Aorta (tissue), 5 donors: ENCODE data around the gene AUP1. TPM values are rescaled to one million over a fixed set of nuclear protein-coding genes. Genes with fewer than 3 reads are reported as not detected.

Source experiments
- ATAC-seq: fragments of 200-7000 bp; cut with Tn5 transposase; one replicate; pipeline ENCODE4 v1.9.1; 2022; ENCODE audit warnings: moderate library complexity; ENCODE audit not compliant: low FRiP score
- DNase-seq, 2 donors: peaks; one replicate each; pipeline ENCODE4 v3.0.0-alpha.2; 2020
- H3K27ac ChIP-seq, 2 donors: one replicate each; pipeline ENCODE4 v1.5.1; 2013; ENCODE audit warnings: low read length in 2 of 2, mild to moderate bottlenecking in 2 of 2, moderate library complexity in 2 of 2, control low read depth in 1 of 2, inconsistent platforms in 1 of 2, low read depth in 1 of 2
- H3K27me3 ChIP-seq, 2 donors: one replicate each; pipeline ENCODE4 v1.6.1; 2013; ENCODE audit warnings: control low read depth in 1 of 2, low read length in 1 of 2, mild to moderate bottlenecking in 1 of 2, moderate library complexity in 1 of 2; ENCODE audit not compliant: insufficient read depth in 2 of 2, control insufficient read depth in 1 of 2
- H3K36me3 ChIP-seq, 2 donors: one replicate each; pipeline ENCODE4 v1.6.1; 2013; ENCODE audit warnings: control low read depth in 1 of 2, low read length in 1 of 2, mild to moderate bottlenecking in 1 of 2; ENCODE audit not compliant: insufficient read depth in 2 of 2, control insufficient read depth in 1 of 2
- H3K4me1 ChIP-seq, 2 donors: one replicate each; pipeline ENCODE4 v1.6.1; 2013; ENCODE audit warnings: low read length in 2 of 2, control low read depth in 1 of 2, mild to moderate bottlenecking in 1 of 2, moderate library complexity in 1 of 2; ENCODE audit not compliant: insufficient read depth in 2 of 2, control insufficient read depth in 1 of 2
- H3K4me3 ChIP-seq, 2 donors: one replicate each; pipeline ENCODE4 v1.5.1; 2013; ENCODE audit warnings: low read length in 2 of 2, control low read depth in 1 of 2, mild to moderate bottlenecking in 1 of 2
- H3K9me3 ChIP-seq: one replicate; pipeline ENCODE4 v1.6.1; 2013; ENCODE audit warnings: mild to moderate bottlenecking, low read length; ENCODE audit not compliant: control insufficient read depth
- WGBS, 2 donors: extraction: QIAGEN DNeasy Blood & Tissue Kit; methylation state at CpG; one replicate each; pipeline ENCODE4 v1.1.7; 2013; 5-methylcytosine and 5-hydroxymethylcytosine counted together
- intact Hi-C, 2 donors: fragments of 100-400 bp; cut with DNase I; formaldehyde crosslinking; loops; one replicate each; pipeline versions ENCODE4 v1.14.2 to v1.15.0; 2022
- polyA plus RNA-seq, 2 donors: library from polyadenylated mRNA; stranded (reverse); fragments of 200-250 nt; gene quantifications; one replicate each; pipeline ENCODE4 v1.2.3, GENCODE V29; 2013
- total RNA-seq, 2 donors: library from RNA; stranded (reverse); fragmentation: NEBNext Ultra II Directional; extraction: Animal tissue kit (Norgen Biotek cat#: 25700); gene quantifications; one replicate each; pipeline ENCODE4 v1.2.1, GENCODE V29; 2021
- donor health status: healthy with polysubstance abuse.
- donor health status: Bipolar disorder and iron deficiency.
- donor health status: DM: no; HTN: no; CAD: no.
- donor health status: DM: no; HTN: no; CAD: no.
- donor health status: DM: yes; HTN: yes; CAD: no.

The AUP1 gene
- total and polyA plus RNA-seq, 4 donors, result 49.5 to 279 (median 79.2) TPM

GRCh38 chr2:74505448-74506246 is 23.9 kb downstream of the AUP1 start:
- 96% methylated on average over 14 of the region's 14 CpGs for WGBS, 2 donors
- Histone ChIP-seq H3K9me3 (no peaks in the 10 kb centered on the region), H3K36me3 (peaks cover 0 to 1% of the 10 kb centered on the region in 2 donors), H3K27ac (no peak overlapping the region), H3K4me1 (no peaks in the 10 kb centered on the region), H3K27me3 (no peaks in the 10 kb centered on the region), H3K4me3 (no peak overlapping the region)
- DNase-seq (no peak), ATAC-seq (no peak)
- intact Hi-C loops, result loop anchor here in 1 of 2 donors (2.0 kb wide), 1 partner anchor 23 kb away; the partner anchor contains the start of genes AUP1 and HTRA2

- intact Hi-C loops, result no loop called here
- peaks cover 0 to 1% of the 10 kb centered on the region in 2 donors for H3K36me3 ChIP-seq
- H3K27ac ChIP-seq, result no peak overlapping the region
- no peaks in the 10 kb centered on the region for H3K9me3 ChIP-seq
- H3K4me1 ChIP-seq, result no peaks in the 10 kb centered on the region
- DNase-seq (no peak), ATAC-seq (no peak)
- H3K4me3 ChIP-seq, result no peak overlapping the region
- no peaks in the 10 kb centered on the region for H3K27me3 ChIP-seq
- 93 to 96% methylated on average over 3 of the region's 3 CpGs for WGBS, 2 donors
These were observed 24.9 kb downstream of the AUP1 start for GRCh38 chr2:74504591-74504990.

DNA sequence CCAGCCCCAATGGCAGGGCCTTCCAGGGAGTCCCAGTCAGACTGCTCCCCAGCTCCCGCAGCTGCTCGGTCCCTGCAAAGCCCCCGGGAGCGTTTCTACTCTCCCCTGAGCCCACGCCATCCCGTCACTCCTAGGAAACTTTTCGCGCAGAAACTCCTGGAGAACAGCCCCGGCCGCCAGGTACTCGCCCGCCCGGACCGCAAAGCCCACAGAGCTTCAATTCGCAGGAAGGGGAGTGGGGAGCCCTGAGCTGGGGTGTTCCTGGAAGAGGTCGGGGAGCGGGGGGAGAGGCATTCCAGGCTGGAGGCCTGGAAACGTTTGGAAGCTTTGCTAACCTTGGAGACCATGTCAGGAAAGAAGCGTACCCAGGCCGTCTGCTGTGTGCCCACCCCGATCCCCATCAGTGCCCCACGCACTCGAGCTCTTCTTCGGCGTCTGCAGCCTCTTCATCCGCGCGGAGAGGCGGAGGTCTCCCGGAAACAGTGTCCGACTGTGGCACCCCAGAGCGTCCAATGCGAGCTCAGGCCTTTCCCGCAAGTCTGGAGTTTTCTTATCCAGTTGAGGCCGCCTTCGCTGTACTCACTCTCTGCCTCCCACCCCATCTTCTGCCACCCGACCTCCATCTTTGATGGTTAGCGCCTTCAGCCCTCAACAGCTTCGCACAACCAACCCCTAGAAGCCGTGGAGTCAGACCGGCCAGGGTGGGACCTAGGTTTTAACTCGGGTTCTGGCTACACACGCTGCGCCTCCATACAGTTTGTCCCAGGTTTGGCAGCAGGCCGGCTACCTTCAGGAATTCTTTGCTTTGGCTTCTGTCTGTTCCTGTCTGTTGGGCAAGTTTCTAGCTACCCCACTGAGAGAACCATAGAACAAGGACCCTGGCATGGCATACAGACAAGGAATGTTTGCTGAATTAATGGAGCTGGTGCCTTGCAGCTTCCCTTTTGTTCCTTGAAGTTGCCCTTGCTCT is 25.7 kb downstream of the AUP1 start:
- Histone ChIP-seq H3K27me3 (no peaks in the 10 kb centered on the region), H3K9me3 (no peaks in the 10 kb centered on the region), H3K4me1 (no peaks in the 10 kb centered on the region), H3K36me3 (peaks cover 0 to 1% of the 10 kb centered on the region in 2 donors), H3K4me3 (no peak overlapping the region), H3K27ac (no peak overlapping the region)
- DNase-seq, result no peak
- 72% methylated on average over 45 of the region's 45 CpGs for WGBS, 2 donors
- ATAC-seq, result no peak
- intact Hi-C loops, result no loop called here

DNA sequence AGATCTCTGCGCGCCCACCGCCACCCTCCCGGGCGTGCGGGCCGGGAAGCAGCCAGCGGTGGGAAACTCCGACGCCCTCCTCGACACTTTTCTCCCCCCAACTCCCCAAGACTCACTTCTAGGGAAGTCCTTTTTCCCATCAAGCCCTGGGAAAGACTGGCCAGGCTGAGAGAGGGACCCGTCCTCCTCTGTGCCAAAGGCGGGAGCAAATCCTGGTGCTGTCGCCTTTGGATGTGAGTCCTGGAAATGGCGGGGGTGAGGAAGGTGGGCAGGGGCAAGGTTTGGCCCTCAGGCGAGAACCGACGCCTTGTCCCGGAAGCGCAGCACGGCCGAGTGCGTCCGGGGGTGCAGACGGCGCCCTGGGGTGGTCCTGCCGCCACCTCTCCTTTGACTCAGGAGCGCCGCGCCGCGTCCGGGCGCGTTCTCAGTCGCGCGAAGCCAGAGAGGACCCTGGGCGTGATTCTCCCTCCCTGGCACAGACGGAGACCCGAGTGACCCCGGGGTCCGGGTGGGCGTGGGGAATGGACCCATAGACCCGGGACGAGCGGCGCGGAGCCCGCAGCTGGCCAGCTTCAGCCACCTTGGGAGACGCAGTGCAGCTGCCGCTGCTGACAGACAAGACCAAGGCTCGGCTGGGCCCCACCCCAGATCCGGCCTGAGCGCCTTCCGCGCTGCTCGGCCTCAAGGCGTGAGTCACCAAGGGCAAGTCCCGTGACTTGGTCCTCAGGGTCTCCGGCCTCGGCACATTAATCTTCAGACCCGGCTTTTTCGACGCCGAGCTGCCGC is 26.6 kb downstream of the AUP1 start:
- intact Hi-C loops, result no loop called here
- peak; percentile 91 to 93 for DNase-seq
- whole genome bisulfite sequencing, 2 donors, result 5 to 6% methylated on average over 63 to 67 of the region's 67 CpGs
- no peaks in the 10 kb centered on the region for H3K9me3 ChIP-seq
- H3K27me3 ChIP-seq, result no peaks in the 10 kb centered on the region
- no peaks in the 10 kb centered on the region for H3K4me1 ChIP-seq
- H3K4me3 ChIP-seq, result peak overlapping the region in 1 of 2 donors; percentile 27
- peak; percentile 67 for ATAC-seq
- H3K36me3 ChIP-seq, result peaks cover 0 to 1% of the 10 kb centered on the region in 2 donors
- H3K27ac ChIP-seq, result no peak overlapping the region

DNA sequence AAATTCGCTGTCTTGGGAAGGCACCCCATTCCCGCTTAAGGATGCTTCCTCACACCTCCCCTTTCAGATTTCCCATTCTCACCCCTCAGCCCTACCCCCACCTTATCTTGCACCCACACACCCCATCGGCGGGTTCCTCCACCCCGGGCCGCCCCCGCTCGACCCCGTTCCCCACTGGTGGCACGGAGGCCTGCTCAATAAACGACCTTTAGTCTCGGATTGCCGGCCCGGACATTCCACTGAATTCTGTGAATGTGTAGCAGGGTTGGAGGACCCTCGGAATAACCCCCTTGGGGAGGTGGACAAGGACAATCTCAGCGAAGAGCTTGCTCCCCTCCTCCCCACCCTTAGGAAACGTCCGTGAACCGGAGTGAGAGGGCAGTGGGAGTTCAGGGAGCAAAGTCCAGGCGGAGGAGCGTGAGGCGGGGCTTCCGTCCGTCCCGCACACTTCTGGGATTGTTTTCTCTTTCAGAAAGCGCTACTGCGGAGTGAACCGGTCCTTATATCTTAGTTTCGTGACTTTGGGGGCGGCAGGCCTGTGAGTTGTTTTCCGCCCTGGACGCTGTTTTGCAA is 27.3 kb downstream of the AUP1 start:
- H3K4me1 ChIP-seq, result no peaks in the 10 kb centered on the region
- WGBS, 2 donors, result 43 to 47% methylated on average over 32 of the region's 32 CpGs
- peaks cover 0 to 1% of the 10 kb centered on the region in 2 donors for H3K36me3 ChIP-seq
- DNase-seq (no peak), ATAC-seq (no peak)
- H3K9me3 ChIP-seq, result no peaks in the 10 kb centered on the region
- no peak overlapping the region for H3K4me3 ChIP-seq
- H3K27me3 ChIP-seq, result no peaks in the 10 kb centered on the region
- intact Hi-C loops, result no loop called here
- H3K27ac ChIP-seq, result no peak overlapping the region

DNA sequence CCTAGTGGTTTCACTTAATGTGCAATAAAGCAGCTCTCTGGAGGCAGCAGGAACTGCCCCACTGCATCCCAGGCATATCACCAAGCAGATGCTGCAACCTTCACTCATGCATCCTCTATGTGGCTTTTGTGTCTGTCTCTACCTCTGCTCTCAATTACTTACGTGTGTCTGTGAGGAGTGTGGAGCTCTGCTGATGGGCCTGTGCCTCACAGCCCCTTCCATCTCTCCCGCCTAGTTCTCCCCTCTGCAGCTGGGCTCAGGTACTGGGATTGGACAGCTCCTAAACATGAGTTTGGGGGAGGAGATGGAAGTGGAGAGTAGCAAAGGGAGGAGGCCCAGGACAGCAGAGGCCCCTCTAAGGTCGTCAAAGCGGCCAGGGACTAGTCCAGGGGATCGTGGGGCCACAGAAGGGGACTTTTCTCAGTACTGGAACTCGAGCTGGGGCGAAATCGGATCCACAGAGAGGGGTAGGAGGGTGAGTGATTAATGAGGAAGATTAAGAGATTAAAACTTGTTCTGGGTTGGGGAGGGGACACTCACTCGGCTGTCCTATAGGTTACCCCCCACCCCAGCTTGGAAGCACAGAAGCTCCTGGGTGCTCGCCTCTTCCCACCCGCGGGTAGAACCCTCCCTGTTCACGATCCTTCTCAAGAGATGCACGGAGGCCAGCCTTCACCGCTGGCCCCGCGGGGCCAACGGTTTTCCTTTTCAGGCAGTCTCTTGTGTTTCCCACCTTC is 28.0 kb downstream of the AUP1 start:
- no peaks in the 10 kb centered on the region for H3K27me3 ChIP-seq
- 87 to 88% methylated on average over 18 of the region's 18 CpGs for WGBS, 2 donors
- DNase-seq, result no peak
- H3K4me1 ChIP-seq, result no peaks in the 10 kb centered on the region
- ATAC-seq, result no peak
- no peak overlapping the region for H3K27ac ChIP-seq
- H3K4me3 ChIP-seq, result no peak overlapping the region
- no peaks in the 10 kb centered on the region for H3K9me3 ChIP-seq
- peaks cover 0 to 1% of the 10 kb centered on the region in 2 donors for H3K36me3 ChIP-seq
- intact Hi-C loops, result no loop called here

DNA sequence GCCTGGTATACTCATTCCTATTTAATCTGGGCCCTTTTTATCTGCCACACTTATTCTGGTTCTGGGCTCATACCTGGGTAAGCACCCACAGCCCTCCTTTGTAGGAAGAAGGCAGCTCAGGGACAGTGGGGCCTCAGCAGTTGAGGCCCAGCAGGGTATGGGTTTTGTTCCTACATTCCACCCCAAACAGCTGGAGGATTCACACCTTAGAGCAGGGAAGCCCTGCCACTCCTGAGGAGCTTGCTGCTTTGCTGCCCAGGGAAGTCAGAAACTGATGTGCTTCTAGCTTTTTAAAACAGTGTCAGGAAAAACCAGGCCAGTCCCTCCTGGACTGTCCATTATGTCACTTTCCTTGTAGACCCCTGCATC is 28.9 kb downstream of the AUP1 start:
- H3K9me3 ChIP-seq, result no peaks in the 10 kb centered on the region
- H3K27ac ChIP-seq, result no peak overlapping the region
- no peaks in the 10 kb centered on the region for H3K27me3 ChIP-seq
- H3K4me3 ChIP-seq, result no peak overlapping the region
- H3K36me3 ChIP-seq, result no peaks in the 10 kb centered on the region
- intact Hi-C loops, result no loop called here
- DNase-seq (no peak), ATAC-seq (no peak)
- no peaks in the 10 kb centered on the region for H3K4me1 ChIP-seq
